ENCODE results near the gene LYL1. TPM values are rescaled to one million over a fixed set of nuclear protein-coding genes. Genes with fewer than 3 reads are reported as not detected.

The LYL1 gene
- total and polyA plus RNA-seq, 2 of the 13 experiments (the other 11 are each of a cell fraction or from before 2014, with no cell fraction given) = 0.75 to 0.92 TPM

- TF ChIP-seq ZNF746 (CRISPR knock-in tag; IDR thresholded peaks at IDR 0.05) (peak; percentile 87; the same call in 1 of the 2 replicates), ZNF292 (CRISPR knock-in tag; IDR thresholded peaks at IDR 0.05; ENCODE audit: borderline replicate concordance, low read depth) (peak; percentile 45; the same call in 1 of the 2 replicates), RNF2 (conservative IDR thresholded peaks at IDR 0.05; ENCODE audit: low read depth) (no peak), HHEX (CRISPR knock-in tag; IDR thresholded peaks at IDR 0.05) (0 out of 2 replicates have a peak, but pooled peaks have one; percentile 15), HBP1 (CRISPR knock-in tag; IDR thresholded peaks at IDR 0.05; ENCODE audit: low read depth) (no peak), PAXIP1 (CRISPR knock-in tag; conservative IDR thresholded peaks at IDR 0.05) (0 out of 2 replicates have a peak, but pooled peaks have one; percentile 13), DRAP1 (CRISPR knock-in tag; IDR thresholded peaks at IDR 0.05) (no peak), IKZF5 (CRISPR knock-in tag; IDR thresholded peaks at IDR 0.05) (0 out of 2 replicates have a peak, but pooled peaks have one; percentile 32), ZNF17 (CRISPR knock-in tag; IDR thresholded peaks at IDR 0.05) (no peak), ZNF205 (CRISPR knock-in tag; IDR thresholded peaks at IDR 0.05) (no peak), ZNF337 (CRISPR knock-in tag; IDR thresholded peaks at IDR 0.05; ENCODE audit: borderline replicate concordance, low read depth) (no peak), FUBP1 (CRISPR knock-in tag; IDR thresholded peaks at IDR 0.05; ENCODE audit: borderline replicate concordance) (no peak), ZNF629 (CRISPR knock-in tag; conservative IDR thresholded peaks at IDR 0.05) (no peak), SMYD3 (CRISPR knock-in tag; IDR thresholded peaks at IDR 0.05) (no peak), ZFY (CRISPR knock-in tag; IDR thresholded peaks at IDR 0.05) (0 out of 2 replicates have a peak, but pooled peaks have one; percentile 18), RXRB (CRISPR knock-in tag; IDR thresholded peaks at IDR 0.05; ENCODE audit: borderline replicate concordance) (peak; percentile 73), SUZ12 (IDR thresholded peaks at IDR 0.05; ENCODE audit: low read depth, low read length) (no peak)
- TF ChIP-seq, protein P1, sequence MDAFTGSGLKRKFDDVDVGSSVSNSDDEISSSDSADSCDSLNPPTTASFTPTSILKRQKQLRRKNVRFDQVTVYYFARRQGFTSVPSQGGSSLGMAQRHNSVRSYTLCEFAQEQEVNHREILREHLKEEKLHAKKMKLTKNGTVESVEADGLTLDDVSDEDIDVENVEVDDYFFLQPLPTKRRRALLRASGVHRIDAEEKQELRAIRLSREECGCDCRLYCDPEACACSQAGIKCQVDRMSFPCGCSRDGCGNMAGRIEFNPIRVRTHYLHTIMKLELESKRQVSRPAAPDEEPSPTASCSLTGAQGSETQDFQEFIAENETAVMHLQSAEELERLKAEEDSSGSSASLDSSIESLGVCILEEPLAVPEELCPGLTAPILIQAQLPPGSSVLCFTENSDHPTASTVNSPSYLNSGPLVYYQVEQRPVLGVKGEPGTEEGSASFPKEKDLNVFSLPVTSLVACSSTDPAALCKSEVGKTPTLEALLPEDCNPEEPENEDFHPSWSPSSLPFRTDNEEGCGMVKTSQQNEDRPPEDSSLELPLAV (CRISPR knock-in tag; conservative IDR thresholded peaks at IDR 0.05; ENCODE audit: low read depth) = no peak
Observed at GRCh38 chr19:13095934-13096927, 6.4 kb downstream of the LYL1 start (continued).
